ENCODE measurements around the gene RAB9A. TPM values are rescaled to one million over a fixed set of nuclear protein-coding genes. Genes with fewer than 3 reads are reported as not detected.
"Not testable (repeated sequence)": the region's sequence is repeated elsewhere in the genome, so short reads cannot be mapped to it uniquely, and the experiment has no call there.

The RAB9A gene
- total RNA-seq, 2 donors from 2014 or later: 16.2 to 19.0 TPM

DNA sequence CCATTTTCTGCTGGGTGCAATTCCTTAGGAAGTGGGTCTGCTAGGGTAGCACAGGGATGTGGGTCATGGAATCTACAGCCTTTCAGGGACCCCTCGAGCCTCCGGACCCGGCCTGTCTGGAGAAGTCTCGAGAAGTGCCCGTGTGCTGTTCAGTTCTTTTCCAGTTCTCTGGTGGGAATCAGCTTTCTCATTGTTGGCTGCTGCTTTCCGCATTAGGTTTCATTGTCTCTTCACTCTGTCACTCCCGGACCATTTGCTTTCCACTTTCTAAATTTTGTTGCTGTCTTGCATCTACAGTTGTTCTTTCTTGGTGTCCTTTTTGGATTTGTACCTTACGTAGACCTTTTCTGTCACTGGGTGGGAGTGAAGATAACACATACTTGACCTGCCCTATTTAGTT is 6.1 kb downstream of the RAB9A start:
- intact Hi-C loops (cut with DNase I): no loop called here
- no peak for DNase-seq (ENCODE audit: low spot score)

DNA sequence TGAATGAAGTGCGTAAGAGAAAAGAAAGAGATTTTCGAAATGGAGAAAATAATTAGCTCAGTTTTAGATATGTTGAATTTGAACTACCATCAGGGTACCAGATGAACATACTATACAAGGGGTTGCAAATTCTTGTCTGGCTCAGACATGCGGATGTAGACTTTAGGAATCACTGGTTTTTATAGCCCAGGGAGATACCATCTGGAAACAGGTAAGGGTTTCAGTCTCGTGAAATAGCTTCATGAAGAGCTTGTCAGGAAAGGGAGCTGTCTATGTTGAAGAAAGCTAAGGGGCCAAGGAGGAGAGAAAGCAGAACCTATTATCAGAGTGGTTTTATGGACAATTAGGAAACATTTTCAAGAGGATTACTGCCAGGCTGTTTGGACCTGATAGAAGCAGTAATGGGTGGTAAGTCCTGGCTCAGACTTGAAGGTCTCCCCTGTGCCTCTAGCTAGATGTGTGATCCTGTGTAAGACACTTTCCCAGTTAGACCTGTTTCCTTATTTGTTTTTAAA is 6.7 kb downstream of the RAB9A start:
- intact Hi-C loops (cut with DNase I): no loop called here

DNA sequence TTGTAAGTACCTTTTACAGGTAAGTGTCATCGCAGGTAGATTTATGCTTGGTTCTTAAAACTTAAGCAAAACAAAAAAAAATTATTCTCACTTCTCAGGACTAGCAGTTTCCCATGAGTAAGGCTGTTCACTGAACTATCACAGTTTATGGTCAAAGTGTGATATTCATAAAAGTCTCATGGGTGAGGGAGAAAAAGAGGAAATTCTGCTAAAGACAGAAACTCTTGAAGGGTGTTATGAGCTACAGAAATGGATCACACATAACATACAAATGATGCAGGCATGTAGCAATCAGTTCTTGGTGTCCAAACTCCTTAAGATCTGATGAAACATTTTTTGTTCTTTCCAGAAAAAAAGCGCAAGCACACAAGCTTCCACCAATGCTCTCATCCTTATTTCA is 8.5 kb downstream of the RAB9A start:
- intact Hi-C loops (cut with DNase I): no loop called here
- DNase-seq (ENCODE audit: low spot score): no peak

More for the DNA sequence above, 6.7 kb downstream of the RAB9A start:
- no peak for DNase-seq (ENCODE audit: low spot score)

DNA sequence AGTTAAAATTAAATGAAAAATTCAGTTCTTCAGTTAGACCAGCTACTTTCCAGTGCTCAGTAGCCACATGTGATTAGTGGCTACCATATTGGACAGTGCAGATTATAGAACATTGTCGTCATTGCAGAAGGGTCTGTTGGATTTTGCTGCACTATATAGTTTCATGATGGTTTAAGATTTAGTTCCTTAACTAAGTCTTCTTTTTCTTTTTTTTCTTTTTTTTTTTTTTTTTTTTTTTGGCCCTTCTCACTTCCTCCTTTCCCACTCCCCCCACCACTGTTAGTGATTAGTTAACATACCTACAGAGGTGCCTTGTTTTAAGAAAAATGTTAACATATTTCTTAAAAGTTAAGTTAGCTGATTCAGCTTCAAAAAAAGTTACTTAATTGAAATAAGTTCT is 9.0 kb downstream of the RAB9A start:
- no peak for DNase-seq (ENCODE audit: low spot score)
- intact Hi-C loops (cut with DNase I): no loop called here

DNA sequence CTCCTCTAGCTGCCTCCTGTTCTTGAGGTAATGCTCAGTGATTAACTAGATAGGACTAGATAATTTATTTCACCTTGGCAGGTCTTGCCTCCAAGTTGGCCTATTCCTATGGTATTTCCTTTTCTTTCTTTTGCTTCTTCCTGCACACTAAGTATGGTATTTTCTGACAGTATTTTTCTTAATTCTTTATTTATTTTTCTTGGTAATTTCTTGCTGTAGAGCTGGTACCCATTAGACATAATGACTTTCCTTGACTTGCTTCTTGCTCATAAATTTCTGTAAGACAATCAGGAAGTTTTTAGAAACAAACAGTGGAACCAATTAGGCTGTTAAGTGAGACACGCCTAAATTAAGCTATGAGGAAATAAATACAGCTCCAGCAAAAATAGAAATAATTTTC is 9.5 kb downstream of the RAB9A start:
- intact Hi-C loops (cut with DNase I): no loop called here
- no peak for DNase-seq (ENCODE audit: low spot score)

DNA sequence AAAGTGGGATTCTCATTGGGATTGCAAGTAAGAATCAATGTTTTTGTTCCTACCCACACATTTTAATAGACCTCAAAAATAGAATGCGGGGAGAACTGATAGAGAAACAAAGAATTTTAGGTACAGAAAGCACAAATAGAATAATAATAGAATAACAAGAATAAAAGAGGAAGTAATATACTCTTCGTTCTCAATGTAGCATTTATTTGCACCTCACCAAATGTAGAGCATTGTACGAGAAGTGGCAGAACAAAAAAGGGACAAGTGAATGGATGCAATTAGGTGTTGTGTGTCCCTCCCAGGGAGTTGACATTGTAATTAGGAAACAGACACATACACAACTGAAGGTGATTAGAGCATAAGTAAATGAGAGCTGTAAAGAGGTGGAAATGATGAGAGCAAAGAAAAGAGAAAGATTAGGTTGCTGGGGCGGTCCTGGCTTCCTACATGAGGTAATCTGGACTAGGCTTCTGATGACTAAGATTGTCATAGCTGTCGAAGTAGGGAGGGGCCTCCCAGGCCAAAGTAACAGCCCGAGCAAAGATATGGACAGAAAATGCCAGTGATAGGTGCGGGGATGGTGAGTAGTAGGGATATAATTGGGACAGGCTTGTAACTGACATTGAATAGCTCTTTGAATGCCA is 10.4 kb downstream of the RAB9A start:
- intact Hi-C loops (cut with DNase I): no loop called here
- DNase-seq (ENCODE audit: low spot score): no peak

DNA sequence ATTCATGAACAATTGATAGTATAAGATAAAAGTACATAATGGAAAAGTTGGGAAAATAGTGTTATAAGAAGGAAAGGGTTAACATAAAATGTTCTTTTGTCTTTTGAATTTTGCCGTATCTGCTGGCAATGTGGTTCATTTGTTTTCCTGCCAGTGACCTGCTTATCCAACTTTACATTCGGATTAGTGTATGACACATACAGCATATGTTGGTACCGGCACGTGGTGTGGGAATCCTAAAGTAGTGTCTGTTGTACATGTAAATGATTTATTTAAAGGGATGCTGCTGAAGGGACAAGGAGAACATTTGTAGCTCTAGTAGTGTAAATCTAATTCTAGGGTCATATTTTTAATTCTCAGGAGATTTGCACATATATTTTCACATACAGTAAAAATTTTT is 11.5 kb downstream of the RAB9A start:
- intact Hi-C loops (cut with DNase I): no loop called here
- DNase-seq (ENCODE audit: low spot score): no peak

DNA sequence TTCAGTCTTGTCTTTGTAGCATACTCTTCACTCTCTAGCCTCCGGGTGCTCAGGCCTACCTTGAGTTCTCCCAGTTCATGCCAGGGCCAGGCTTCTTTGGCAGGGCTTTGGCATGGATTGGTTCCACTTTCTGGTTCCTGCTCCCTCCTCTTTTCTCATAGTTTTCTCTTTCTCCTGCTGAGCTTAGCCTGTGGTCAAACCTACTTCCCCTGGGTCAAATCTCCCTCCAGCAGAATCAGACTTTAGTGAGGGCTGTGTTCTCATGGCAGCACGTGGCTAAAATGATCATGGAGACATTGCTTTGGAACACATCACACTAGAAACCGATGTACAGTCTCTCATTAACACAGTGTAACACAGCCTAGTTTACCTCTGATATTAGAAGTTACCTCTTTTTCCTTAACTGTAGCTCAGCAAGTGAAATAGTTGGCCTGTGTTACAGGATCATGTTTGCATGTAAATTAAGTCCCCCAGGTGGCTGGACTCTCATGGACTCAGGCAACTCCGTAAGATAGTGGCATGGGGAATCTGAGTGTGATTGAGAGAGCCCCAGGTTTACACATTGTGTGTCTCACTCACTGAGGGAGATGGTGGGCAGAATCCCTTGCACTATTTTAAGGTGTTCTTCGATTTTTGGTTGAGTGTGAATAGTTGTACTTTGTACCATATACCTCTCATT is 13.3 kb downstream of the RAB9A start:
- no peak for DNase-seq (ENCODE audit: low spot score)
- intact Hi-C loops (cut with DNase I): no loop called here

DNA sequence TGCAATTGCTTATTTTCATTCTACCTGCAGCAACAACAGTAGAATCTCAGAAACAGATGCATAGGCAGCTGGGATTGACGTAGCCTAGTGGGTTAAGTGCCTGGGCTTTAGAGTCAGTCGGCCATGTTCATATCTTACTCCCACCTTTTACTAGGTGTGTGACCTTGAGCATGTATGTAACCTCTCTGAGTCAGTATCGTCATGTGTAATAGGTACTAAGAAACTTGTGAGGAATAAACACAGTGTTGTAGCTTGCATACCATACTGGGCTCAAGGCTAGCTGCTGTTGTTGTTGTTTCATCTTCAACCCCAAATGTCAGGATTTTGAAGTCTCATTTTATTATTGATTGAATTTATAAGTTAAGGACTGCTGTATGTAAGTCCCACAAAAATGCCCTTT is 14.2 kb downstream of the RAB9A start:
- intact Hi-C loops (cut with DNase I): no loop called here
- DNase-seq (ENCODE audit: low spot score): no peak

DNA sequence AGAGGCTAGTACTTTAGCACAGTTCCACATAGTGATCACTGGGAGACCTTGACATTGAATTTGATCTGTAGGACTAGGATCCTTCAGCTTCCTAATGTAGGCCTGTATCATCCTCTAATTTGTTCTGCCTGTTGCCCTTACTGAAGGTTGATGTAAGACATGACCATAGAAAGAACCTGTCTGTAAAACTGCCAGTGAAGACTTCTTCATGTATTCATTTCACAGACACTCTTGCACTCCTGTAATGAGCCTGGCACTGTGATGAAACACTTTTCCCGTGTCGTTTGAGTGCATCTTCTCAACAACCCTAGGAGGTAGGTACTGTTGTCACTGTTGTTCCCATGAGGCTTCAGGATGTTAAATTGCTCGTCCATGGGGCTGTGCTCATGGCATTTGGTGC is 14.7 kb downstream of the RAB9A start:
- no peak for DNase-seq (ENCODE audit: low spot score)
- intact Hi-C loops (cut with DNase I): no loop called here

DNA sequence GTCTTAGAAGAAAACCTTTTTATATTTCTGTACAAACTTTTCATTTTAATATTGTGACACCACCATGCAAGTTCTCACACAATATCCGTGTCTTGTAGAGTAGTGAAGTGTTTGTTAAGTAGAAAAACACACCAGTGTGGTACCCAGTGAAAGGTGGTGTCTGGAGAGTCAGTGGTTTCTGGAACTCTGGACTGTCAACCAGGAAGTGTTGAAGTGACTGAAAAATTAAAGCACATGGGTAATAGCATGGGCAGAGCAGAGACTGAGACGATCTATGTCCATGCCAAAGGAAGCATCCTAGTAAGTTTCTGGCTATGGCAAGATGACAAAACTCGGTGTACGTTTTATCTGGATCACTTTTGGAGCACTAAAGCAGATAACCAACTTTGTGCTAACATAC is 22.2 kb downstream of the RAB9A start:
- intact Hi-C loops (cut with DNase I): no loop called here
- no peak for DNase-seq (ENCODE audit: low spot score)

DNA sequence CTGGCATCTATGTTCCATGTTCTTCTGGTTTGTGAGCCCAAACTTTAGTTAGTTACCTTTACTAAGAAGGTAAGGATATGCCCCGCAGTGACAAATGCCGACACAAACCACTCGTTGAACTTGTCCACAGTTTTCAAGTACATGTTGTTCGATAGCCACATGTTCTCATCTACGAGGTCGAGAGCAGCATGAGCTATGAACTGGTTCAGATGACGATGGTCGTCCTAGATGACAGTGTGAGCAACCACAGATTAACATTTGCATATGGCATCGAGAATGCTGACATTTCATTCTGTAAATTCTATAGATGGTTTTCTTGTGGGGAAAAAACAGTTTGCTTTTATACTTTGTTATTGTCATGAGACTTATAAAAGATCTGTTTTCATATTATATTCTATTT is 27.5 kb downstream of the RAB9A start:
- intact Hi-C loops (cut with DNase I): no loop called here
- DNase-seq (ENCODE audit: low spot score): no peak

DNA sequence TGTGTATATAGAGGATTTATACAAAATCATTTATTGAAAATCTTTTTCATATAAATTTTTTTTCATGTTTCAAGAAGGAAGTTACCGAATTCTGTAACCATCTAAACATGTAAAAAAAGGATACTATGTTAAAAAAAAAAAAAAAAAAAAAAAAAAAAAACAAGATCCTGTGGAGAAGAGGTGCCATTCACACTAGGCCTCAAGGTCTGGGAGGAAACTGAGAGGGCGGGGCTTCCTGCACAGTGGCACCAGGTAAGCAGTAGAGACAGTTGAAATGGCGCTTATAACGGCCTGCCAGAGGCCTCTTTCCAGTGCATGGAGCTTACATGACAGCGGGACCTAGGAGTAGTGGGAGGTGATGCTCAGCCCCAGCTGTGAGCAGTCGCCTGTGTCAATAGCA is 28.0 kb downstream of the RAB9A start:
- DNase-seq (ENCODE audit: low spot score): no peak
- intact Hi-C loops (cut with DNase I): no loop called here

DNA sequence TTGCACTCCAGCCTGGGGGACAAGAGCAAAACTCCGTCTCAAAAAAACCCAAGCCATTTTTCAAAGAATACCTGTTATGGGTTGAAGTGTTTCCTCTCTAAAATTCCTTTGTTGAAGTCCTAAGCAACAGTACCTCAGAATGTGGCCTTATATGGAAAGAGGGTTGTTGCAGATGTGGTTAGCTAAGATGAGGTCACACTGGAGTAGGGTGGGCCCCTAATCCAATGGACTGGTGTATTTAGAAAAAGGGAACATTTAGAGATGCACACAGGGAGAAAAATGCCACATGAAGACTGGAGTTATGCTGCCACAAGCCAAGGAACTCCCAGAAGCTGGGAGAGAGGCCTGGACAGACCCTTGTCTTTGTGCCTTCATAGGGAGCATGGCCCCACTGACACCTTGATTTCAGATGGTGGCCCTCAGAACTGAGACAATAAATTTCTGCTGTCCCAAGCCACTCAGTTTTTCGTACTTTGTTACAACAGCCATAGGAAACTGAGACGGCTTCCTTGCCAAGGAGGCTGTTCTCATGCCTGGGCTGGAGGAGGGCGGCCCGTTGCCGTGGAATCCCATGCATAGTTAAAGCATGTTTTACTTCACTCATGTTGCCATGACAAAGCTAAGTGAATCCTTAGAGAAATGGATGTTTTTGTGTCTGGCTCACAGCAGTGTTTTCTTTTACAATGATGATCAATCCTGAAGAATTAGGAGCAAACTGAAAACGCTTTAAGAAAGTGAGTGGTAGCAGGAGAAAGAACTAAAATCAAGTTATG is 29.0 kb downstream of the RAB9A start:
- intact Hi-C loops (cut with DNase I): no loop called here
- no peak for DNase-seq (ENCODE audit: low spot score)

DNA sequence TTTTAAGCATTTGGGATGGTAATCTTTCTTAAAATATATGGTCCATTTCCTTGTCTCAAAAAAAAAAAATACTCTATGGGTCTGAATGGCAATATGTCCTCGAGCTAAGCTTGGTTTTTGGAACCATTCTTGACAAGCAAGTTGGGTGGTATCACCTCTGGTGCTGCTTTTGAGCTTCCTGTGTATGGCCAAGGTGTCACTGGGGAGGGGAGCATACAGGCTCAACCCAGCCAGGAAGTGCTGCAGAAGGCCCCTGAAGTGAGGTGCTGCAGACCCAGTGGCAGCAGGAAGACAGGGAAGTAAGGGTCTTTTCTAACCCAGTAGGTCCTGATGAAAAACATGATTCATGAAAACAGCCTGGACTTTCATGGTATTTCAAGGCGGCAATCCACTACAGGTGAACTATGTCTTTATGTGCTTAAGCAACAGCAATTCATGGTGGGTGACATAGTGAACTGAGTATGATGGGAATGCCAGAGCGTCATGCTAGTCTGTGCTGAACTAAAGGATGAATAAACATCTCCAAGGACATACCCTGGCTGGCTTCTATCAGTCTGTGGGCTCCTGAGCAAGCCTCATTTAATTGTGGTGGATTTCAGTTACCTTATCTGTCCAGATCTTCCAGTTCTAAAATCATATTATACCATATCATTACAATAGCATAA is 30.4 kb downstream of the RAB9A start:
- intact Hi-C loops (cut with DNase I): no loop called here
- no peak for DNase-seq (ENCODE audit: low spot score)

DNA sequence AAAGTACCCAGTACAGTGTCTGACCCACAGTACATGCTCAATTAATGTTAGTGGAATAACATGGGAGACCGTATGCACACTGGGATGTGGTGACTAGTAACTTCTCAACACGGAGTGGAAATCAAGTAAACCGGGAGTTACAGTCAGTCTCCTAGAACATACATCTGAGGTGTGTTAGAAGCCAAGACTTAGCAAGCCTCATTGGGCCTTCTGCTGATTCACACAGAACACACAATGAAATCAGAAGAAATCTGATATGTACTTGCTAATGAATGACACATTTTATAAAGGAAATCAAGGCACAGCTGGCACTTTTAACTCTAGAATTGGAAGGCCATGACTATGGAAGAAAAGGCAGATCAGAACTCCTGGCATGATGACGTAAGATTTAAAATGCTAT is 32.4 kb downstream of the RAB9A start:
- intact Hi-C loops (cut with DNase I): no loop called here
- DNase-seq (ENCODE audit: low spot score): no peak

DNA sequence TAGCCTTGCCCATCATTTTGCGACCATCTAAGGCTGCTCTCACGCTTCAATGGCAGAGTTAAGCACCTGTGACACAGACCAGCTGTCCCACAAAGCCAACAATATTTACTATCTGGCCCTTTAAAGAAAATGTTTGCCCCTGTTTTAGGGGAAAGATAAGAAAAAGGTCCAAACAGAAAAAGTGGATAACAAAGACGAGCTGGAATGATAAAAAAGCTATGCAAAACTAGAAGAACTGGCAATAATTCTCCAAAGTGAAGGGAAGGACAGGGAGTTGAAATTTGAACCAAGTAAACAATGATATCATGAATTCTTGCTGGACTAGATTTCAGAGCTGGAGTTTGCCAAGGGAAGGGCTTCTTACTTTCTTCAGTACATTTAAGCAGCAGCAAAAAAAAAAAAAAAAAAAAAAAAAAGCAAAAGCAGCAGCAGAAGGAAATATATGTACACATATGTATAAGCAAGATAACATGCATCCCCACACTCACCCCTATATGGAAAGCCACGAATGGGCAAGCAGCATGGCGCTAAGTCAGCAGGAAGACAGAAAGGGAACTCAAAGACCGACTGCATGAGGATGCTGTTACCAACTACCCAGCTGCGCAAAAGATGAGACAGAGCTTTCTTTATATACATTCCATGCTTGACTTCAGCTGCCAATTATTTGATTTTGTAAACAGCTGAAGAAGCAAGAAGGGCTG is 33.0 kb downstream of the RAB9A start:
- DNase-seq (ENCODE audit: low spot score): no peak
- intact Hi-C loops (cut with DNase I): no loop called here

DNA sequence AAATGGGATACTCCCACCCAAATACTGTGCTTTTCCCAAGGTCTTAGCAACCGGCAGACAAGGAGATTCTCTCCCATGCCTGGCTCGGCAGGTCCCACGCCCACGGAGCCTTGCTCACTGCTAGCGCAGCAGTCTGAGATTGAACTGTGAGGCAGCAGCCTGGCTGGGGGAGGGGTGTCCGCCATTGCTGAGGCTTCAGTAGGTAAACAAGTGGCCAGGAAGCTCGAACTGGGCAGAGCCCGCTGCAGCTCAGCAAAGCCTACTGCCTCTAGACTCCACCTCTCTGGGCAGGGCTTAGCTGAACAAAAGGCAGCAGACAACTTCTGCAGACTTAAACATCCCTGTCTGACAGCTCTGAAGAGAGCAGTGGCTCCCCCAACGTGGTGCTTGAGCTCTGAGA is 36.0 kb downstream of the RAB9A start:
- intact Hi-C loops (cut with DNase I); DNase-seq (ENCODE audit: low spot score): not testable (repeated sequence)

DNA sequence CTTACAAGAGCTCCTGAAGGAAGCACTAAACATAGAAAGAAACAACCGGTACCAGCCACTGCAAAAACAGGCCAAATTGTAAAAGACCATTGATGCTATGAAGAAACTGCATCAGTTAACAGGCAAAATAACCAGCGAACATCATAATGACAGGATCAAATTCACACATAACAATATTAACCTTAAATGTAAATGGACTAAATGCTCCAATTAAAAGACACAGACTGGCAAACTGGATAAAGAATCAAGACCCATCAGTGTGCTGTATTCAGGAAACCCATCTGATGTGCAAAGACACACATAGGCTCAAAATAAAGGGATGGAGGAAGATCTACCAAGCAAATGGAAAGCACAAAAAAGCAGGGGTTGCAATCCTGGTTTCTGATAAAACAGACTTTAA is 37.7 kb downstream of the RAB9A start:
- DNase-seq (ENCODE audit: low spot score); intact Hi-C loops (cut with DNase I): not testable (repeated sequence)
